Central memory CD4-positive, alpha-beta T cell (primary cell): ENCODE data around the gene PRRT4.

ENCODE experiments used
- DNase-seq: peaks from one replicate; pipeline ENCODE4 v3.0.0; 2022
- total RNA-seq, 3 experiments: gene quantifications; one replicate each; lab custom pipeline; 2026; lab: John Stamatoyannopoulos, UW

The PRRT4 gene
- 0.11 to 1.4 (median 0.53) reads per million in 3 experiments for total RNA-seq

- peak; percentile 45 for DNase-seq
These were observed at the start of gene PRRT4 for GRCh38 chr7:128361411-128362379. PRRT4 (minus strand) TSS chr7:128361690.

- DNase-seq, result no peak
These were observed 48.9 kb upstream of the PRRT4 start for GRCh38 chr7:128410451-128410753.

GRCh38 chr7:128409596-128410450 lies 48.3 kb upstream of the PRRT4 start, which contains the start of gene IMPDH1:
IMPDH1 (minus strand) TSS chr7:128409982; CDS start chr7:128409901, 81 bp downstream.
- peak; percentile 82 for DNase-seq

- DNase-seq, result no peak
These were observed 47.5 kb upstream of the PRRT4 start for GRCh38 chr7:128408709-128409595.

- no peak for DNase-seq
These were observed 46.5 kb upstream of the PRRT4 start for GRCh38 chr7:128407751-128408708.

GRCh38 chr7:128407233-128407589 lies 45.7 kb upstream of the PRRT4 start:
- no peak for DNase-seq

- DNase-seq, result no peak
These were observed 45.1 kb upstream of the PRRT4 start for GRCh38 chr7:128406314-128407232.

- DNase-seq, result peak; percentile 58
These were observed 44.2 kb upstream of the PRRT4 start for GRCh38 chr7:128405471-128406313.

- no peak for DNase-seq
These were observed 43.5 kb upstream of the PRRT4 start for GRCh38 chr7:128404886-128405470.

- no peak for DNase-seq
These were observed 42.7 kb upstream of the PRRT4 start for GRCh38 chr7:128404143-128404681.

- DNase-seq, result no peak
These were observed 42.2 kb upstream of the PRRT4 start for GRCh38 chr7:128403676-128404075.

GRCh38 chr7:128402356-128402755 lies 40.9 kb upstream of the PRRT4 start:
- DNase-seq, result no peak

- DNase-seq, result no peak
These were observed 39.1 kb upstream of the PRRT4 start for GRCh38 chr7:128400566-128400965.

GRCh38 chr7:128399991-128400390 lies 38.5 kb upstream of the PRRT4 start:
- no peak for DNase-seq

GRCh38 chr7:128398841-128399135 lies 37.3 kb upstream of the PRRT4 start:
- DNase-seq, result no peak

- DNase-seq, result no peak
These were observed 36.7 kb upstream of the PRRT4 start for GRCh38 chr7:128398016-128398840.

GRCh38 chr7:128396357-128396756 lies 34.9 kb upstream of the PRRT4 start:
- no peak for DNase-seq

GRCh38 chr7:128395748-128396147 lies 34.3 kb upstream of the PRRT4 start:
- no peak for DNase-seq
